Neural cell (in vitro differentiated cells): ENCODE results near the gene LRRC45. TPM values are rescaled to one million over a fixed set of nuclear protein-coding genes. Genes with fewer than 3 reads are reported as not detected.

Source experiments
- H2AFZ ChIP-seq: fragments of 200-600, 300-800 bp; sonication (generic), shearing (Covaris generic); 2 replicates; pipeline ENCODE4 v1.6.0; 2014; ENCODE audit warnings: low read depth, mild to moderate bottlenecking, antibody characterized with exemption, low read length, moderate library complexity
- H3F3A ChIP-seq: fragments of 200-600 bp; shearing (Covaris generic); 2 replicates; pipeline ENCODE4 v1.6.1; 2016; ENCODE audit warnings: mild to moderate bottlenecking, moderate library complexity, mixed read lengths, antibody characterized with exemption, low read length; ENCODE audit not compliant: insufficient read depth, poor library complexity, severe bottlenecking
- H3K27ac ChIP-seq: fragments of 200-600, 300-800 bp; sonication (generic), shearing (Covaris generic); 2 replicates; pipeline ENCODE4 v1.5.1; 2014; ENCODE audit warnings: mild to moderate bottlenecking, low read length, moderate library complexity
- H3K27me3 ChIP-seq: fragments of 300-800, 200-600 bp; sonication (generic), shearing (Covaris generic); 2 replicates; pipeline ENCODE4 v1.6.0; 2014; ENCODE audit warnings: mild to moderate bottlenecking, low read depth, low read length, moderate library complexity; ENCODE audit not compliant: insufficient read depth
- H3K36me3 ChIP-seq: fragments of 300-800, 200-600 bp; sonication (generic), shearing (Covaris generic); 2 replicates; pipeline ENCODE4 v1.5.1; 2014; ENCODE audit warnings: mild to moderate bottlenecking, antibody characterized with exemption, low read length, moderate library complexity; ENCODE audit not compliant: insufficient read depth
- H3K4me2 ChIP-seq: fragments of 300-800, 200-600 bp; sonication (generic), shearing (Covaris generic); 2 replicates; pipeline ENCODE4 v1.6.0; 2014; ENCODE audit warnings: mild to moderate bottlenecking, low read length
- H3K4me3 ChIP-seq: fragments of 300-800, 200-600 bp; sonication (generic), shearing (Covaris generic); 2 replicates; pipeline ENCODE4 v1.5.1; 2014; ENCODE audit warnings: mild to moderate bottlenecking, low read length, moderate library complexity
- H3K79me2 ChIP-seq: fragments of 200-600 bp; shearing (Covaris generic); replicated peaks from 2 replicates; pipeline ENCODE4 v1.6.0; 2014; ENCODE audit warnings: mild to moderate bottlenecking, low read length, moderate library complexity; ENCODE audit not compliant: insufficient read depth
- H3K9ac ChIP-seq: fragments of 300-800, 200-600 bp; sonication (generic), shearing (Covaris generic); 2 replicates; pipeline ENCODE4 v1.6.1; 2016; ENCODE audit warnings: mild to moderate bottlenecking, low read length, mixed read lengths
- H3K9me2 ChIP-seq: fragments of 200-600 bp; shearing (Covaris generic); 2 replicates; pipeline ENCODE4 v1.6.1; 2016; ENCODE audit warnings: mild to moderate bottlenecking, low read length, mixed read lengths; ENCODE audit not compliant: insufficient read depth
- H3K9me3 ChIP-seq: fragments of 200-600, 300-800 bp; sonication (generic), shearing (Covaris generic); 2 replicates; pipeline ENCODE4 v1.6.1; 2016; ENCODE audit warnings: mild to moderate bottlenecking, mixed run types, low read length, moderate library complexity, mixed read lengths
- H4K20me1 ChIP-seq: fragments of 200-600 bp; shearing (Covaris generic); 2 replicates; pipeline ENCODE4 v1.6.1; 2016; ENCODE audit warnings: mild to moderate bottlenecking, mixed run types; ENCODE audit not compliant: insufficient read depth
- CTCF ChIP-seq: fragments of 450-650 bp; IDR thresholded peaks from 2 replicates; pipeline ENCODE4 v1.5.1; 2014; ENCODE audit warnings: antibody characterized with exemption, mild to moderate bottlenecking, moderate library complexity; ENCODE audit not compliant: poor library complexity, severe bottlenecking
- EP300 ChIP-seq: fragments of 450-650 bp; conservative IDR thresholded peaks from 2 replicates; pipeline ENCODE4 v1.6.1; 2014; ENCODE audit warnings: antibody characterized with exemption, mild to moderate bottlenecking, moderate library complexity; ENCODE audit not compliant: poor library complexity, severe bottlenecking
- EZH2 ChIP-seq: fragments of 200-600, 300-800 bp; shearing (Covaris generic), sonication (generic); IDR thresholded peaks from 2 replicates; pipeline ENCODE4 v1.6.1; 2014; ENCODE audit warnings: antibody characterized with exemption, low read length, borderline replicate concordance, mild to moderate bottlenecking; ENCODE audit not compliant: insufficient read depth, poor library complexity, severe bottlenecking
- MXI1 ChIP-seq: fragments of 450-650 bp; conservative IDR thresholded peaks from 2 replicates; pipeline ENCODE4 v1.6.1; 2014; ENCODE audit warnings: antibody characterized with exemption, mild to moderate bottlenecking; ENCODE audit not compliant: poor library complexity, severe bottlenecking
- POLR2AphosphoS5 ChIP-seq: IDR thresholded peaks from 2 replicates; pipeline ENCODE4 v1.6.1; 2012
- RAD21 ChIP-seq: fragments of 450-650 bp; conservative IDR thresholded peaks from 2 replicates; pipeline ENCODE4 v1.6.1; 2014; ENCODE audit warnings: antibody characterized with exemption, mild to moderate bottlenecking, moderate library complexity
- SMC3 ChIP-seq: fragments of 450-650 bp; conservative IDR thresholded peaks from 2 replicates; pipeline ENCODE4 v1.6.1; 2014; ENCODE audit warnings: antibody characterized with exemption, mild to moderate bottlenecking, moderate library complexity; ENCODE audit not compliant: poor library complexity
- TAF1 ChIP-seq: IDR thresholded peaks from 2 replicates; pipeline ENCODE4 v1.6.1; 2012; ENCODE audit warnings: low read depth
- polyA plus RNA-seq: library from polyadenylated mRNA; depleted of rRNA; stranded (reverse); fragments of >200 nt; gene quantifications from 2 replicates; pipeline ENCODE4 v1.2.3, GENCODE V29; 2014
- TF ChIP-seq, protein P1 (sequence below): IDR thresholded peaks from 2 replicates; pipeline ENCODE4 v1.6.1; 2012; ENCODE audit warnings: borderline replicate concordance

The LRRC45 gene
- polyA plus RNA-seq, 1 donor from 2014 or later = 51.7 TPM

GRCh38 chr17:82062076-82062983, 39.2 kb downstream of the LRRC45 start:
- Histone ChIP-seq H3K9ac (no peak overlapping the region), H2AFZ (no peak overlapping the region), H3F3A (no peaks in the 10 kb centered on the region), H3K9me2 (no peaks in the 10 kb centered on the region), H3K27me3 (no peaks in the 10 kb centered on the region), H4K20me1 (no peaks in the 10 kb centered on the region), H3K4me2 (no peak overlapping the region), H3K79me2 (no peaks in the 10 kb centered on the region), H3K27ac (no peak overlapping the region), H3K36me3 (no peaks in the 10 kb centered on the region), H3K4me3 (no peak overlapping the region), H3K9me3 (no peaks in the 10 kb centered on the region)
- TF ChIP-seq RAD21 (no peak), EP300 (no peak), SMC3 (no peak), MXI1 (no peak), EZH2 (no peak), CTCF (no peak), TAF1 (no peak), POLR2AphosphoS5 (no peak)
- TF ChIP-seq, protein P1, sequence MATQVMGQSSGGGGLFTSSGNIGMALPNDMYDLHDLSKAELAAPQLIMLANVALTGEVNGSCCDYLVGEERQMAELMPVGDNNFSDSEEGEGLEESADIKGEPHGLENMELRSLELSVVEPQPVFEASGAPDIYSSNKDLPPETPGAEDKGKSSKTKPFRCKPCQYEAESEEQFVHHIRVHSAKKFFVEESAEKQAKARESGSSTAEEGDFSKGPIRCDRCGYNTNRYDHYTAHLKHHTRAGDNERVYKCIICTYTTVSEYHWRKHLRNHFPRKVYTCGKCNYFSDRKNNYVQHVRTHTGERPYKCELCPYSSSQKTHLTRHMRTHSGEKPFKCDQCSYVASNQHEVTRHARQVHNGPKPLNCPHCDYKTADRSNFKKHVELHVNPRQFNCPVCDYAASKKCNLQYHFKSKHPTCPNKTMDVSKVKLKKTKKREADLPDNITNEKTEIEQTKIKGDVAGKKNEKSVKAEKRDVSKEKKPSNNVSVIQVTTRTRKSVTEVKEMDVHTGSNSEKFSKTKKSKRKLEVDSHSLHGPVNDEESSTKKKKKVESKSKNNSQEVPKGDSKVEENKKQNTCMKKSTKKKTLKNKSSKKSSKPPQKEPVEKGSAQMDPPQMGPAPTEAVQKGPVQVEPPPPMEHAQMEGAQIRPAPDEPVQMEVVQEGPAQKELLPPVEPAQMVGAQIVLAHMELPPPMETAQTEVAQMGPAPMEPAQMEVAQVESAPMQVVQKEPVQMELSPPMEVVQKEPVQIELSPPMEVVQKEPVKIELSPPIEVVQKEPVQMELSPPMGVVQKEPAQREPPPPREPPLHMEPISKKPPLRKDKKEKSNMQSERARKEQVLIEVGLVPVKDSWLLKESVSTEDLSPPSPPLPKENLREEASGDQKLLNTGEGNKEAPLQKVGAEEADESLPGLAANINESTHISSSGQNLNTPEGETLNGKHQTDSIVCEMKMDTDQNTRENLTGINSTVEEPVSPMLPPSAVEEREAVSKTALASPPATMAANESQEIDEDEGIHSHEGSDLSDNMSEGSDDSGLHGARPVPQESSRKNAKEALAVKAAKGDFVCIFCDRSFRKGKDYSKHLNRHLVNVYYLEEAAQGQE = no peak

DNA sequence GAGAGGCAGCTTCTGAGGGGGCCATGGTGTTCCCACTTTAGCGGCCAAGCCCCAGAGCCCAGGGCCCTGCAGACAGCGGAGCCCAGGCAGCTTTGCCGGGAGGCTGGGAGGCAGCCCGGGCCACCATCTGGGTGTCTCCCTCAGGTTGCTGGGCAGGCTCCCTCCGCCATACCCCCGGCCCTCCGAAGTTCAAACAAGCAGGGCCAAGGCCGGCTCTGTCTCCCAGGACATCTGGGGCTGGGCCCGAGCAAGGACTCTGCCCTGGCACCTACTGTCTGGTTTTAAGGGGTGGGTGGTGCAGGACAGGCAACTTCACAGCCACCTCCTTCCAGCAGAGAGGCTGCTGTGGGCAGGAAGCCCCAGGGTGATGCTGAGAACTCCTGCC, 39.9 kb downstream of the LRRC45 start:
- Histone ChIP-seq H3K4me2 (no peak overlapping the region), H3K27ac (no peak overlapping the region), H3K9me3 (no peaks in the 10 kb centered on the region), H3K9me2 (no peaks in the 10 kb centered on the region), H4K20me1 (no peaks in the 10 kb centered on the region), H3K79me2 (no peaks in the 10 kb centered on the region), H3K4me3 (no peak overlapping the region), H3K27me3 (no peaks in the 10 kb centered on the region), H3F3A (no peaks in the 10 kb centered on the region), H3K9ac (no peak overlapping the region), H2AFZ (no peak overlapping the region), H3K36me3 (no peaks in the 10 kb centered on the region)
- no peak for TF ChIP-seq EZH2
- no peak for TF ChIP-seq EP300
- no peak for TF ChIP-seq SMC3
- TF ChIP-seq POLR2AphosphoS5 = no peak
- TF ChIP-seq RAD21 = no peak
- TF ChIP-seq, protein P1 = no peak
- no peak for TF ChIP-seq MXI1
- no peak for TF ChIP-seq TAF1
- TF ChIP-seq CTCF = no peak
